Activated T-cell treated with anti-CD3 and anti-CD28 coated beads, Interleukin-2, amount 50 U/mL, for 4 hours (primary cell): ENCODE results near the gene SLC35F5. TPM values are rescaled to one million over a fixed set of nuclear protein-coding genes. Genes with fewer than 3 reads are reported as not detected.

ENCODE experiments used
- total RNA-seq, 3 donors: library from RNA; stranded (reverse); gene quantifications; one replicate each; pipeline ENCODE4 v1.2.1, GENCODE V29; 2021

Gene SLC35F5
- total RNA-seq, 3 donors from 2014 or later = 14.4 to 18.6 (median 15.6) TPM

Other genes starting within 250 kb of the SLC35F5 start
- gene RABL2A, start 129.4 kb downstream of the SLC35F5 start, total RNA-seq = 10 to 100 TPM; 10.6 to 14.9 (median 10.9) TPM
- gene ACTR3, start 133.4 kb upstream of the SLC35F5 start, total RNA-seq = 100 to 1,000 TPM; 517 to 534 (median 529) TPM